ENCODE data around the gene ITSN2.

DNA sequence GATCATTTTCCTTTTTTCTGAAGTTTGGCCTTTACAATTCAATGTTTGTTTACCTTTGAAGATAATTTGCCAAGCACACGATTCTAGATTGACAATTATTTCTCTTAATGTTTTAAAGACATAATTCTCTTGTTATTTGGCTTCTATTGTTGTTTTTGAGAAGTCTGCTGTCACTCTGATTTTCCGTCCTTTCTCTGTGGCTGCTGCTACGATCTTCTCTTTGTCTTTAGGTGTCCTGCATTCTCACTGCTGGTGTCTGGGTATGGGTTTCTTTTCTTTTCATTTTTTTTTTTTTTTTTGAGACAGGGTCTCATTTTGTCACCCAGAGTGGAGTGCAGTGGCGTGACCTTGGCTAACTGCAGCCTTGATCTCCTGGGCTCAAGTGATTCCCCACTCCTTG is 200.6 kb downstream of the ITSN2 start:
- no peak for TF ChIP-seq GATA2 (IDR thresholded peaks at IDR 0.05; ENCODE audit: low read depth, low read length)
- TF ChIP-seq GATA3 (IDR thresholded peaks at IDR 0.05; ENCODE audit: low read depth, low read length): no peak
